ENCODE data around the gene C17orf114.

Gene C17orf114

GRCh38 chr17:4839965-4840892 lies 38.1 kb upstream of the C17orf114 start:
- ChIA-PET CTCF (interaction anchor here (0.6 kb wide), 1 partner anchor 188 kb away, joined by 6 read pairs; no protein-coding TSS in a partner anchor), POLR2A (ENCODE audit: unreplicated experiment) (no interaction called here)
- TF ChIP-seq, protein P1, sequence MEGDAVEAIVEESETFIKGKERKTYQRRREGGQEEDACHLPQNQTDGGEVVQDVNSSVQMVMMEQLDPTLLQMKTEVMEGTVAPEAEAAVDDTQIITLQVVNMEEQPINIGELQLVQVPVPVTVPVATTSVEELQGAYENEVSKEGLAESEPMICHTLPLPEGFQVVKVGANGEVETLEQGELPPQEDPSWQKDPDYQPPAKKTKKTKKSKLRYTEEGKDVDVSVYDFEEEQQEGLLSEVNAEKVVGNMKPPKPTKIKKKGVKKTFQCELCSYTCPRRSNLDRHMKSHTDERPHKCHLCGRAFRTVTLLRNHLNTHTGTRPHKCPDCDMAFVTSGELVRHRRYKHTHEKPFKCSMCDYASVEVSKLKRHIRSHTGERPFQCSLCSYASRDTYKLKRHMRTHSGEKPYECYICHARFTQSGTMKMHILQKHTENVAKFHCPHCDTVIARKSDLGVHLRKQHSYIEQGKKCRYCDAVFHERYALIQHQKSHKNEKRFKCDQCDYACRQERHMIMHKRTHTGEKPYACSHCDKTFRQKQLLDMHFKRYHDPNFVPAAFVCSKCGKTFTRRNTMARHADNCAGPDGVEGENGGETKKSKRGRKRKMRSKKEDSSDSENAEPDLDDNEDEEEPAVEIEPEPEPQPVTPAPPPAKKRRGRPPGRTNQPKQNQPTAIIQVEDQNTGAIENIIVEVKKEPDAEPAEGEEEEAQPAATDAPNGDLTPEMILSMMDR (conservative IDR thresholded peaks at IDR 0.05) = no peak
- no peak for TF ChIP-seq EZH2 (IDR thresholded peaks at IDR 0.05; ENCODE audit: low read depth)
- Histone ChIP-seq H3K27me3 (ENCODE audit: insufficient read depth, low read depth) (no peaks in the 10 kb centered on the region), H4K20me1 (ENCODE audit: insufficient read depth) (peaks cover 26% of the 10 kb centered on the region; the same call in 1 of the 2 replicates), H3F3A (ENCODE audit: insufficient read depth, low read depth) (peaks cover 9% of the 10 kb centered on the region; the same call in 1 of the 2 replicates), H2AFZ (no peak overlapping the region), H3K79me2 (ENCODE audit: low read depth) (peaks cover 95% of the 10 kb centered on the region), H3K9me2 (ENCODE audit: insufficient read depth) (no peaks in the 10 kb centered on the region), H3K4me2 (no peak overlapping the region), H3K27ac (no peak overlapping the region), H3K4me3 (no peak overlapping the region), H3K36me3 (ENCODE audit: low read depth) (0 out of 2 replicates have a peak, but pooled peaks cover 17% of the 10 kb centered on the region), H3K4me1 (replicated peaks; ENCODE audit: insufficient read depth) (peaks cover 13% of the 10 kb centered on the region), H3K9me3 (ENCODE audit: insufficient read depth, low read depth) (no peaks in the 10 kb centered on the region)
- intact Hi-C loops (cut with micrococcal nuclease; ENCODE audit: unreplicated experiment) = loop anchor here (10.0 kb wide), 1 partner anchor 105 kb away; the partner anchor contains the start of genes PFN1, RNF167 and SLC25A11
- DNase-seq = no peak
- BruUV-seq (replicated peaks) = no TSS peak

DNA sequence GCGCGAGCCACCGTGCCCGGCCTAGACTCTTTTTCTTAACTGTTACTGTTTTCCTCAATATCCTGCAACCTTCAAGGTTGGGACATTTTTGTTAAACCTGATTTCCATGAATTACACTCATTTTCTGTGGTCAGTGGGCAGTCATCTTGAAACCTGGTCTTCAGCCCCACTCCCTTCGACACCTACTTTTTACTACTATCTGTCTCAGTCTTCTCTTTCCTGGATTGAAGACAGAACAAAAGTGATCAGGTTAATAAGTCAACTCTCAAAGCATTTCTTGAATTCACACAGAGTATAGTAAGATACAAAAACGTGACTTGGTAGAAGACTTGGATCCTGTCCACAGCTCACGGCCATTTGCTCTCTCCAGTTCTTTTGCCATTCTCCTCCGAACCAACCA lies 37.1 kb upstream of the C17orf114 start:
- Histone ChIP-seq H3F3A (ENCODE audit: insufficient read depth, low read depth) (peaks cover 4% of the 10 kb centered on the region; the same call in 1 of the 2 replicates), H4K20me1 (ENCODE audit: insufficient read depth) (peaks cover 22% of the 10 kb centered on the region; the same call in 1 of the 2 replicates), H3K9me3 (ENCODE audit: insufficient read depth, low read depth) (no peaks in the 10 kb centered on the region), H3K27ac (0 out of 2 replicates have a peak overlapping the region, but pooled peaks have one; percentile 3), H3K27me3 (ENCODE audit: insufficient read depth, low read depth) (no peaks in the 10 kb centered on the region), H3K9me2 (ENCODE audit: insufficient read depth) (no peaks in the 10 kb centered on the region), H2AFZ (no peak overlapping the region), H3K4me3 (no peak overlapping the region), H3K4me2 (no peak overlapping the region), H3K79me2 (ENCODE audit: low read depth) (peaks cover 95% of the 10 kb centered on the region), H3K36me3 (ENCODE audit: low read depth) (0 out of 2 replicates have a peak, but pooled peaks cover 17% of the 10 kb centered on the region), H3K4me1 (replicated peaks; ENCODE audit: insufficient read depth) (peaks cover 23% of the 10 kb centered on the region)
- CTCF ChIA-PET = no interaction called here
- POLR2A ChIA-PET (ENCODE audit: unreplicated experiment) = no interaction called here
- no peak for DNase-seq
- no TSS peak for BruUV-seq (replicated peaks)
- intact Hi-C loops (cut with micrococcal nuclease; ENCODE audit: unreplicated experiment) = loop anchor here (10.0 kb wide), 1 partner anchor 106 kb away; the partner anchor contains the start of genes PFN1, RNF167 and SLC25A11
- TF ChIP-seq, protein P1 (conservative IDR thresholded peaks at IDR 0.05) = no peak
- no peak for TF ChIP-seq EZH2 (IDR thresholded peaks at IDR 0.05; ENCODE audit: low read depth)

DNA sequence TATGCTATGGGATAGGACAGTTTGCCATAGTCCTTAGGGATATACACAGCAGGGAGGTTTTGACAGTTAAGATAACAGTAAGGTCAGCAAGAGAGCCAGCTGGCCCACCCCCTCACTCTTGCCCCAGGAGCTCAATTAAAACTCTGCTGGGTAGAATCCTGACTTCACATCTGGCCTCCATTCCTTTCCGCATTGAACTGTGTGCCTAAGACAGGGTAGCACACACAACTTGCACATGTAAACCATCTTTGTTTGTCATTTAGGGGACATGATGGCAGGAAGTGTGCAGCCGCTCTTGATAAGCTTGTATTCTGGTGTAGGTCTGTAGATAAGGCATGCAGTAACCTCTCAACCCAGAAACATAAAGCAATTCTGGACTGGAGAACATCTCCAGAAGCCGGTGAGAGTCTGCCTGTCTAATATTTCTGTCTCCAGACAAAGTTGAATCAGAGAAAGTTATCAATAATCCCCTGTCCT lies 36.2 kb upstream of the C17orf114 start:
- peaks cover 22% of the 10 kb centered on the region; the same call in 1 of the 2 replicates for H4K20me1 ChIP-seq (ENCODE audit: insufficient read depth)

More for the DNA sequence above, 36.2 kb upstream of the C17orf114 start:
- H3K4me3 ChIP-seq = no peak overlapping the region
- H3K79me2 ChIP-seq (ENCODE audit: low read depth) = peaks cover 94% of the 10 kb centered on the region
- no peaks in the 10 kb centered on the region for H3K9me3 ChIP-seq (ENCODE audit: insufficient read depth, low read depth)
- no peak for TF ChIP-seq EZH2 (IDR thresholded peaks at IDR 0.05; ENCODE audit: low read depth)
- TF ChIP-seq, protein P1 (conservative IDR thresholded peaks at IDR 0.05) = no peak
- ChIA-PET POLR2A (ENCODE audit: unreplicated experiment) (interaction anchor here (0.7 kb wide), 1 partner anchor 32 kb away, joined by 4 read pairs; no protein-coding TSS in a partner anchor), CTCF (no interaction called here)
- intact Hi-C loops (cut with micrococcal nuclease; ENCODE audit: unreplicated experiment) = loop anchor here (10.0 kb wide), 1 partner anchor 106 kb away; the partner anchor contains the start of genes PFN1, RNF167 and SLC25A11
- peaks cover 4% of the 10 kb centered on the region; the same call in 1 of the 2 replicates for H3F3A ChIP-seq (ENCODE audit: insufficient read depth, low read depth)
- BruUV-seq (replicated peaks) = no TSS peak
- peaks cover 23% of the 10 kb centered on the region for H3K4me1 ChIP-seq (replicated peaks; ENCODE audit: insufficient read depth)
- H3K9me2 ChIP-seq (ENCODE audit: insufficient read depth) = no peaks in the 10 kb centered on the region
- H3K36me3 ChIP-seq (ENCODE audit: low read depth) = 0 out of 2 replicates have a peak, but pooled peaks cover 17% of the 10 kb centered on the region
- DNase-seq = no peak
- no peak overlapping the region for H3K27ac ChIP-seq
- H3K4me2 ChIP-seq = no peak overlapping the region
- H2AFZ ChIP-seq = no peak overlapping the region
- H3K27me3 ChIP-seq (ENCODE audit: insufficient read depth, low read depth) = no peaks in the 10 kb centered on the region

All from PC-9 (cell line).